Measurements from ENCODE around the gene POLD3. TPM values are rescaled to one million over a fixed set of nuclear protein-coding genes. Genes with fewer than 3 reads are reported as not detected.

The POLD3 gene
- polyA plus RNA-seq, 2 of the 4 experiments (the other 2 are of a cell fraction) = 20.7 to 36.3 TPM

- H3K9me3 ChIP-seq = no peaks in the 10 kb centered on the region
- TF ChIP-seq ZC3H11A (IDR thresholded peaks at IDR 0.05) (no peak), HOXB5 (CRISPR knock-in tag; IDR thresholded peaks at IDR 0.05) (no peak), MAZ (IDR thresholded peaks at IDR 0.05; ENCODE audit: borderline replicate concordance, low read depth, low read length) (no peak), POLR2A (IDR thresholded peaks at IDR 0.05; ENCODE audit: low read length) (no peak), HDAC2 (IDR thresholded peaks at IDR 0.05) (no peak), PHF8 (IDR thresholded peaks at IDR 0.05; ENCODE audit: borderline replicate concordance, low read depth) (no peak), CHD4 (IDR thresholded peaks at IDR 0.05; ENCODE audit: borderline replicate concordance) (no peak), TFCP2L1 (CRISPR knock-in tag; IDR thresholded peaks at IDR 0.05) (no peak), BHLHE40 (IDR thresholded peaks at IDR 0.05; ENCODE audit: low read depth, low read length) (no peak), RCOR1 (IDR thresholded peaks at IDR 0.05; ENCODE audit: low read depth, low read length) (no peak), GATA3 (IDR thresholded peaks at IDR 0.05; ENCODE audit: borderline replicate concordance) (no peak), RNF2 (IDR thresholded peaks at IDR 0.05; ENCODE audit: borderline replicate concordance, low read depth) (no peak), CBX2 (IDR thresholded peaks at IDR 0.05; ENCODE audit: borderline replicate concordance, low read depth) (no peak)
- DNase-seq (ENCODE audit: low read depth in 1 of 2, low spot score in 1 of 2) (no peak), FAIRE-seq (no peak), ATAC-seq (peak; percentile 35 to 50; a peak in 3 of 6 replicates)
- POLR2A ChIA-PET = no interaction called here
- no peak overlapping the region for H3K4me2 ChIP-seq
- H3K4me3 ChIP-seq = no peak overlapping the region
- CTCF ChIA-PET = interaction anchor here (0.8 to 2.6 kb wide), 4 partner anchors 9 to 97 kb away, joined by 3 to 7 read pairs (median 5); no protein-coding TSS in a partner anchor
- WGBS (ENCODE audit: missing lambda C conversion rate) = 45% methylated on average over 4 of the region's 4 CpGs
- H3K4me1 ChIP-seq = no peaks in the 10 kb centered on the region
- no peak overlapping the region for H3K27ac ChIP-seq
Measured at GRCh38 chr11:74550991-74551753, 41.2 kb upstream of the POLD3 start.

- H3K4me3 ChIP-seq = no peak overlapping the region
- H3K27ac ChIP-seq = no peak overlapping the region
- DNase-seq (ENCODE audit: low read depth in 1 of 2, low spot score in 1 of 2) (no peak), ATAC-seq (no peak), FAIRE-seq (no peak)
- no peaks in the 10 kb centered on the region for H3K4me1 ChIP-seq
- no peak overlapping the region for H3K4me2 ChIP-seq
- POLR2A ChIA-PET = no interaction called here
- H3K9me3 ChIP-seq = no peaks in the 10 kb centered on the region
- TF ChIP-seq ZNF302 (CRISPR knock-in tag; IDR thresholded peaks at IDR 0.05) (no peak), HEYL (CRISPR knock-in tag; IDR thresholded peaks at IDR 0.05) (no peak), MYC (IDR thresholded peaks at IDR 0.05; ENCODE audit: borderline replicate concordance, low read length) (no peak), FOSL2 (IDR thresholded peaks at IDR 0.05) (no peak), FOSL2 (CRISPR knock-in tag; IDR thresholded peaks at IDR 0.05) (no peak), BCL3 (IDR thresholded peaks at IDR 0.05) (no peak), PHF8 (IDR thresholded peaks at IDR 0.05; ENCODE audit: borderline replicate concordance, low read depth) (no peak), RAD21 (conservative IDR thresholded peaks at IDR 0.05 in 1 of 2, IDR thresholded peaks at IDR 0.05 in 1 of 2) (no peak), CHD2 (IDR thresholded peaks at IDR 0.05; ENCODE audit: low read length, partially characterized antibody) (no peak), HOXA7 (CRISPR knock-in tag; IDR thresholded peaks at IDR 0.05) (no peak), EHMT2 (IDR thresholded peaks at IDR 0.05; ENCODE audit: low read depth) (no peak), JUN (IDR thresholded peaks at IDR 0.05) (no peak), SREBF2 (IDR thresholded peaks at IDR 0.05) (no peak), EHF (CRISPR knock-in tag; IDR thresholded peaks at IDR 0.05) (no peak), CEBPB (IDR thresholded peaks at IDR 0.05) (no peak), EP300 (IDR thresholded peaks at IDR 0.05) (no peak), HOXB5 (CRISPR knock-in tag; IDR thresholded peaks at IDR 0.05) (no peak), PBX3 (IDR thresholded peaks at IDR 0.05) (no peak), ELK1 (IDR thresholded peaks at IDR 0.05; ENCODE audit: low read depth, low read length) (no peak), REST (IDR thresholded peaks at IDR 0.05) (no peak)
- CTCF ChIA-PET = interaction anchor here (0.8 to 2.6 kb wide), 4 partner anchors 10 to 98 kb away, joined by 3 to 7 read pairs (median 5); no protein-coding TSS in a partner anchor
Measured at GRCh38 chr11:74551754-74552145, 40.6 kb upstream of the POLD3 start.

Measured in A549 (cell line).